K562 (cell line): ENCODE data around the gene SLC37A4. TPM values are rescaled to one million over a fixed set of nuclear protein-coding genes. Genes with fewer than 3 reads are reported as not detected.

Experiments used
- BCLAF1 ChIP-seq, 2 experiments: fragments of 450-650 bp in 1 of 2; IDR thresholded peaks; 2 replicates each; pipeline ENCODE4 v1.6.1; 2011 to 2017; ENCODE audit warnings: low read depth in 2 of 2, antibody characterized with exemption in 1 of 2, borderline replicate concordance in 1 of 2, low read length in 1 of 2, mild to moderate bottlenecking in 1 of 2, mixed read lengths in 1 of 2; ENCODE audit not compliant: control insufficient read depth in 1 of 2
- BRF1 ChIP-seq: IDR thresholded peaks from 3 replicates; pipeline ENCODE4 v1.6.1; 2011; ENCODE audit warnings: borderline replicate concordance, mild to moderate bottlenecking; ENCODE audit not compliant: insufficient read length; ENCODE audit errors: extremely low read depth
- FOXA3 ChIP-seq, 2 experiments: fragments of 450-650 bp in 1 of 2; sonication (generic) in 1 of 2; formaldehyde crosslinking; IDR thresholded peaks in 1 of 2; conservative IDR thresholded peaks in 1 of 2; 2 replicates each; pipeline versions ENCODE4 v1.4.0 to v1.8.0; 2020 to 2022; ENCODE audit warnings: mild to moderate bottlenecking in 2 of 2, missing genetic modification reagents in 1 of 2
- HNRNPL ChIP-seq: fragments of 200-400 bp; formaldehyde crosslinking; IDR thresholded peaks from 2 replicates; pipeline ENCODE4 v1.6.1; 2017; ENCODE audit warnings: low read depth, mild to moderate bottlenecking, low read length
- MED1 ChIP-seq: sonication (generic); formaldehyde crosslinking; IDR thresholded peaks from 2 replicates; pipeline ENCODE4 v1.8.1; 2023; ENCODE audit warnings: missing genetic modification reagents, borderline replicate concordance
- RAD51 ChIP-seq: fragments of 450-650 bp; IDR thresholded peaks from 2 replicates; pipeline ENCODE4 v1.7.1; 2016; ENCODE audit warnings: low read depth, mild to moderate bottlenecking, borderline replicate concordance
- SIX5 ChIP-seq, 2 experiments: IDR thresholded peaks; 2 replicates each; pipeline ENCODE4 v1.6.1; 2011; ENCODE audit warnings: low read length in 2 of 2, borderline replicate concordance in 1 of 2, low read depth in 1 of 2, mild to moderate bottlenecking in 1 of 2, moderate library complexity in 1 of 2; ENCODE audit not compliant: insufficient read depth in 1 of 2
- SMARCC2 ChIP-seq: fragments of 450-650 bp; IDR thresholded peaks from 2 replicates; pipeline ENCODE4 v1.6.1; 2017; ENCODE audit warnings: antibody characterized with exemption, moderate library complexity, mild to moderate bottlenecking, low read depth
- SPI1 ChIP-seq: IDR thresholded peaks from 2 replicates; pipeline ENCODE4 v1.6.1; 2011; ENCODE audit warnings: low read depth, low read length, control low read depth, borderline replicate concordance
- ZBTB11 ChIP-seq, 3 experiments: fragments of 200-800 bp in 1 of 3; fragments of 250-450 bp in 1 of 3; fragments of 450-650 bp in 1 of 3; sonication (Bioruptor Pico) in 1 of 3; sonication (Bioruptor generic) in 1 of 3; formaldehyde crosslinking in 1 of 3; IDR thresholded peaks; 2 replicates each; pipeline versions ENCODE4 v1.6.1 to v1.8.0; 2016 to 2022; ENCODE audit warnings: mild to moderate bottlenecking in 2 of 3, missing genetic modification characterization in 2 of 3, missing compliant biosample characterization in 1 of 3, moderate library complexity in 1 of 3
- ZNF57 ChIP-seq: fragments of 450-650 bp; formaldehyde crosslinking; IDR thresholded peaks from 2 replicates; pipeline ENCODE4 v1.4.0; 2020; ENCODE audit warnings: mild to moderate bottlenecking, moderate library complexity
- ZNF584 ChIP-seq: fragments of 200-800 bp; sonication (Bioruptor generic); IDR thresholded peaks from 2 replicates; pipeline ENCODE4 v1.6.1; 2016; ENCODE audit warnings: low read depth, mild to moderate bottlenecking, missing genetic modification characterization, missing compliant biosample characterization
- polyA plus RNA-seq, 8 experiments: library from polyadenylated mRNA; depleted of rRNA in 4 of 8; stranded (reverse) in 5 of 8; unstranded in 3 of 8; fragments of >200 nt; fragmentation: Nextera tagmentation in 2 of 8; fragmentation: Illumina TruSeq in 1 of 8; extraction: Ambion mirVana in 2 of 8; extraction: Trizol in 1 of 8; gene quantifications; 2 replicates each; pipeline versions ENCODE4 v1.2.1 to v1.2.3, GENCODE V29; 2011 to 2014; ENCODE audit warnings: inconsistent platforms in 1 of 8, missing spikeins in 1 of 8
- total RNA-seq, 7 experiments: library from RNA; depleted of rRNA in 6 of 7; stranded (reverse); fragments of >200 nt in 6 of 7; fragmentation: Illumina TruSeq in 2 of 7; extraction: Trizol in 2 of 7; gene quantifications; 2 replicates each; pipeline versions ENCODE4 v1.2.1 to v1.2.3, GENCODE V29; 2011 to 2021; ENCODE audit warnings: low replicate concordance in 1 of 7
- TF ChIP-seq, protein P1 (sequence below), 2 experiments: fragments of 150-350 bp in 1 of 2; IDR thresholded peaks; 2 replicates each; pipeline ENCODE4 v1.6.1; 2012 to 2016; ENCODE audit warnings: low read depth in 2 of 2, low read length in 2 of 2, mild to moderate bottlenecking in 1 of 2, moderate library complexity in 1 of 2

SLC37A4 gene
- total and polyA plus RNA-seq, 9 of the 15 experiments (the other 6 are each of a cell fraction or from before 2014, with no cell fraction given) = 24.7 to 73.9 (median 40.7) TPM

DNA sequence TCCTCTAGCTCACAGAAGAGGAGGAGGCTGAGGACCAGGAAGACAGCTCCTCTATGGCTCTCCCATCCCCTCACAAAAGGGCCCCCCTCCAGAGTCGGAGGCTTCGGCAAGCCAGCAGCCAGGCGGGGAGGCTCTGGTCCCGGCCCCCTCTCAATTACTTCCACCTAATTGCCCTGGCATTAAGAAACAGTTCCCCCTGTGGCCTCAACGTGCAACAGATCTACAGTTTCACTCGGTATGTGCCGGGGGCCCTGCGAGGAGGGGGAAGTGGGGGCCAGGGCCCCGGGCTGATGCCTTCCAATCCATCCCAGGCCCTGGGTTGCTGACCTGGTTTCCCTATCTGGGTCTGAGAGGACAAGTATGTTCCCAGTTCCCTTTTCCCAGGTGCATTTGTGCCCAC, 51.2 kb downstream of the SLC37A4 start (continued):
- TF ChIP-seq, protein P1, sequence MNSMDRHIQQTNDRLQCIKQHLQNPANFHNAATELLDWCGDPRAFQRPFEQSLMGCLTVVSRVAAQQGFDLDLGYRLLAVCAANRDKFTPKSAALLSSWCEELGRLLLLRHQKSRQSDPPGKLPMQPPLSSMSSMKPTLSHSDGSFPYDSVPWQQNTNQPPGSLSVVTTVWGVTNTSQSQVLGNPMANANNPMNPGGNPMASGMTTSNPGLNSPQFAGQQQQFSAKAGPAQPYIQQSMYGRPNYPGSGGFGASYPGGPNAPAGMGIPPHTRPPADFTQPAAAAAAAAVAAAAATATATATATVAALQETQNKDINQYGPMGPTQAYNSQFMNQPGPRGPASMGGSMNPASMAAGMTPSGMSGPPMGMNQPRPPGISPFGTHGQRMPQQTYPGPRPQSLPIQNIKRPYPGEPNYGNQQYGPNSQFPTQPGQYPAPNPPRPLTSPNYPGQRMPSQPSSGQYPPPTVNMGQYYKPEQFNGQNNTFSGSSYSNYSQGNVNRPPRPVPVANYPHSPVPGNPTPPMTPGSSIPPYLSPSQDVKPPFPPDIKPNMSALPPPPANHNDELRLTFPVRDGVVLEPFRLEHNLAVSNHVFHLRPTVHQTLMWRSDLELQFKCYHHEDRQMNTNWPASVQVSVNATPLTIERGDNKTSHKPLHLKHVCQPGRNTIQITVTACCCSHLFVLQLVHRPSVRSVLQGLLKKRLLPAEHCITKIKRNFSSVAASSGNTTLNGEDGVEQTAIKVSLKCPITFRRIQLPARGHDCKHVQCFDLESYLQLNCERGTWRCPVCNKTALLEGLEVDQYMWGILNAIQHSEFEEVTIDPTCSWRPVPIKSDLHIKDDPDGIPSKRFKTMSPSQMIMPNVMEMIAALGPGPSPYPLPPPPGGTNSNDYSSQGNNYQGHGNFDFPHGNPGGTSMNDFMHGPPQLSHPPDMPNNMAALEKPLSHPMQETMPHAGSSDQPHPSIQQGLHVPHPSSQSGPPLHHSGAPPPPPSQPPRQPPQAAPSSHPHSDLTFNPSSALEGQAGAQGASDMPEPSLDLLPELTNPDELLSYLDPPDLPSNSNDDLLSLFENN (IDR thresholded peaks at IDR 0.05; ENCODE audit: low read depth in 2 of 2, low read length in 2 of 2) = no peak
- TF ChIP-seq BCLAF1 (IDR thresholded peaks at IDR 0.05; ENCODE audit: borderline replicate concordance in 1 of 2, control insufficient read depth in 1 of 2, low read depth in 2 of 2, low read length in 1 of 2) (no peak), SPI1 (0 out of 2 replicates have a peak, but pooled peaks have one; percentile 3), SIX5 (IDR thresholded peaks at IDR 0.05; ENCODE audit: borderline replicate concordance in 1 of 2, insufficient read depth in 1 of 2, low read depth in 1 of 2, low read length in 2 of 2) (no peak), ZNF584 (no peak), RAD51 (no peak), ZBTB11 (CRISPR knock-in tag; IDR thresholded peaks at IDR 0.05) (no peak), HNRNPL (no peak), BRF1 (no peak), SMARCC2 (0 out of 2 replicates have a peak, but pooled peaks have one; percentile 30), FOXA3 (CRISPR knock-in tag; conservative IDR thresholded peaks at IDR 0.05 in 1 of 2, IDR thresholded peaks at IDR 0.05 in 1 of 2) (no peak), MED1 (CRISPR knock-in tag) (no peak), ZNF57 (CRISPR knock-in tag) (no peak)
